ENCODE data around the gene PSG2.
"Not testable (repeated sequence)": the region's sequence is repeated elsewhere in the genome, so short reads cannot be mapped to it uniquely, and the experiment has no call there.

Gene PSG2

GRCh38 chr19:43082601-43083000, at the start of gene PSG2:
TSS of gene PSG2 (minus strand) at chr19:43082701. CDS start at chr19:43082569, 132 bp downstream.
- DNase-seq; intact Hi-C loops (cut with DNase I): not testable (repeated sequence)

DNA sequence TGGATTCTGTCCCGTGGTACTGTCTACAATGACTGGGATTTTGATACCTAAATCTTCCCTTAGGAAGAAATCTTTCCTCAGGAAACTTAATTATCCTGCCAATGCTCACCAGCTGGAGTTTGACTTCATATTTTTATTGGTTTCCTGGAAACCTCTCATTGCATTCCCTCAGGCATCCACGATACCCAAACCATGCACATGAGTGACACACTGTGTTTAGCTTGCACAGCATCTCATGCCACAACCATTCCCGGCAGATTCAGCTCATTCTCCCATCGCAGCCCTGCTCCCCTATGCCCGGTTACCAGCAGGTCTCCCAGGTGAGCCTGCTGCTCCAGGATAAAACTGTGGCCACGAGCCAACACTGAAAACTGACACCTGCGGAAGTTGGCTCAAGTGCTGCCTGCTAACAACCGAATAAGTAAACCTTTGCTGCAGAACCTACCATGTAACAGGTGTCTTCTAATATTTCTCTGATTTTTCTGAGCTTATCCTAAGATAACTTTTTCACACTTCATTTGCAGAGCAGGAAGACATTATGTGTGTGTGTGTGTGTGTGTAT, 48.9 kb upstream of the PSG2 start:
- intact Hi-C loops (cut with DNase I); DNase-seq: not testable (repeated sequence)

GRCh38 chr19:43129197-43129596, 46.7 kb upstream of the PSG2 start:
- intact Hi-C loops (cut with DNase I); DNase-seq: not testable (repeated sequence)

- DNase-seq: not testable (repeated sequence)
Observed at GRCh38 chr19:43127336-43127735, 44.8 kb upstream of the PSG2 start.

DNA sequence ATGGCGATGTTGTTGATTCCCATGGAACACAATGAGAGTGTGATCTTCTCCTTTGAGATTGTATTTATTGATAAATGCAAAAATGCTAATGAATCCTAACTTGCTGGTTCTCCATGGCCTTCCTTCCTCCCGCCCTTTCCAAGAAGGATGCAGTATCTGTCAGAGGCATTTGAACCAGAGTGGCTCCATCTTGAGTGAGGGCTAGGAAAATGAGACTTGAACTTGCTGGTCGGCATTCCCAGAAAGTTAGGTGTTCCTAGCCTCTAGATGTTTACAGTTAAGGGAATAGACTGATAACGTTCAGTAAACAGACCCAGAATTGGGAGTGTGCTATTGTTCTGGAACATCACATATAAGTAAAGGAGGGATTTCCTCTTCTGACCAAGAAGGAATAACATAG, 44.2 kb upstream of the PSG2 start:
- no peak for DNase-seq
- intact Hi-C loops (cut with DNase I): no loop called here

More at GRCh38 chr19:43127336-43127735, 44.8 kb upstream of the PSG2 start:
- intact Hi-C loops (cut with DNase I): not testable (repeated sequence)

DNA sequence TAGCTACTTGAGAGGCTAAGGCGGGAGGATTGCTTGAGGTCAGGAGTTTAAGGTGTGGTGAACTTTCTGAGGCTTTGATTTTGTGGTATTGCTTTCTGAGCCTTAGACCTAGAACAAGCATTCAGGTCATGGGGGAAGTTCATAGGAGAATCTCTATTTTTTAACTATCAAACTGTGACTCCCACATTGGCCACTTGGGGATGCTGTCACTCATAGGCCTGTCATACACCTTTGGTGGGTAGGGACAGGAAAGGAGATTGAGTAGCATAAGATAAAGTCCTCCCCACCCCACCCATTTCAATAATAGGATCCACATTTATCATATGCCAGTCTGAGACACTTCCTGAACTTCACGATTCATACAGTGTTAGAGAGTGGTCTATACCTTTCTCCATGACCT, 41.9 kb upstream of the PSG2 start:
- intact Hi-C loops (cut with DNase I): no loop called here
- DNase-seq: no peak

DNA sequence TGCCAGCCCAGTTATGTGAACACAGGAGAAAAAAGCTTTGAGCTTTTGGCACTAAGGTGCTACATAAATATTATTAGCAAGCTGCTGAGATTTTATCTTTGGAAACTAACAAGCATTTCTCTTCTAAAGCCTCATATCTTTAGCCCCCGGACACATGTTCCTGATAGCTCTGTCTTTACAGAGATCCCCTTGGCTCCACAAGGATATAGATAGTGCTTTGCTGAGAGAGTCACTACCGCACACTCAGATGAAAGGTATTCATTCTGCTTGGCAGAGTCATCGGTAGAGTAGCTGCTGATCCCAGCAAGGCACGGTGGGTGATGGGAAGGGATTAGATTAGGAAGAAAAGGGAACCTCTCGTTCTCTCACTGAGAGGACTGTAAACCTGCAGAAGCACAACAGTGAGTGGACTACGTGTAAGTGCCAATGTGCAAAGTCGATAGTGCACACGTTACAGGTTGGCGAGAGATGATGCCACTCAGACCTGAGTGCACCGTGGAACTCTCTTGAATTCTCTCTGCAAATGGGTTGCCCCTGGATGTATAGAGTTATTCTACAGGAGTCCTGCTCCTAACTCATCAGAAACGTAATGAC, 38.0 kb upstream of the PSG2 start:
- DNase-seq; intact Hi-C loops (cut with DNase I): not testable (repeated sequence)

DNA sequence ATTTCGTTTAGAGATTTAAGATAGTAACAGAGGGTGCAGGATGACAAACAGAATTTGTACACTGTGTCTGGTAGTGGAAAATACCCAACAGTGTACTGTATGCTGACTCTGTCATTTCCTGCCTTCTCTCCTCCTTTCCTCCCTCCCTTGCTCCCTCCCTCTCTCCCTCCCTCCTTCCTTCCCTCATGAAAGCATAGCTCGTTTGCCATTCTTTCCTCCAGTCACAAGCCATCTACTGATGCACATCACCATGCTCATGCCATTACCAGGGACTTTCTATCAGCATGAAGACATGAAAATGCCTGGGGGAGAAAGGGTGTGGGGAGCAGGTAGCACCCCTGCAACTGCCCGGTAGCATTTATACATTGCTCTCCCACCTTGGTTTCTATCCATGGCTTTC, 37.0 kb upstream of the PSG2 start:
- DNase-seq; intact Hi-C loops (cut with DNase I): not testable (repeated sequence)

- DNase-seq; intact Hi-C loops (cut with DNase I): not testable (repeated sequence)
Observed at GRCh38 chr19:43116421-43116820, 33.9 kb upstream of the PSG2 start.

- DNase-seq; intact Hi-C loops (cut with DNase I): not testable (repeated sequence)
Observed at GRCh38 chr19:43115548-43115947, 33.0 kb upstream of the PSG2 start.

DNA sequence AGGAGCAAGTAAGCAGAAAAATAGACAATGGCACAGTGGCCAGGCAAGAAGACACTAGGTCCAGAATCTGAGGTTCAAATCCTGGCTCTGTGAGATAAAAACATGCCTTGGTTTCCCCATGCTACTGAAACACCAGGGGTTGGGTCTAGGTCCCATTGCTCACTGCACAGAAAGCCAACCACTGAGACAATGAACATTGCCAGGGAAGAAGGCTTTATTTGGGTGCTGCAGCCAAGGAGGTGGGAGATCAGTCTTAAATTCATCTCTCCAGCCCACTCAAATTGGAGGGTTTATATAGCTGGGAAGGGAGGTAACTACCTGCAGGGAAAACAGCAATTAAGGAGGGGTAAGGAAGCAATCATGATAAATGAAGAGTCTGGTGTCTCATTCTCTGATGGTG, 32.6 kb upstream of the PSG2 start:
- intact Hi-C loops (cut with DNase I); DNase-seq: not testable (repeated sequence)

- DNase-seq; intact Hi-C loops (cut with DNase I): not testable (repeated sequence)
Observed at GRCh38 chr19:43114626-43115025, 32.1 kb upstream of the PSG2 start.

DNA sequence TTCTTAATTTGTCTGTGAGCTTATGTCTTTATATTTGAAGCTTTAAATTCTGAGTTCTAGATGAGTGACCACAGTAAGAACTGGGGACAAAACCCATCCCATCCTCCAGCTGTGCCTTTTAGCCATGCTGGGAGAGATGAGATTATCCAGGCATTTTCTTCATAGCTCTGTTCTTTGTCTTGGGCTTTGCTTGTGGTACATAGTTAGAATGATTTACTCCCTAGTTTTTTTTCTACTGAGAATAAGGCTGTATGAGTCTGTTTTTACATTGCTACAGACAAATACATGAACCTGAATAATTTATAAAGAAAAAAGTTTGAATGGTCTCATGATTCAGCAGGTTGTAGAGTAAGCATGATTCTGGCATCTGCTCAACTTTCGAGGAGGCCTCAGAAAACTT, 24.9 kb upstream of the PSG2 start:
- intact Hi-C loops (cut with DNase I); DNase-seq: not testable (repeated sequence)

DNA sequence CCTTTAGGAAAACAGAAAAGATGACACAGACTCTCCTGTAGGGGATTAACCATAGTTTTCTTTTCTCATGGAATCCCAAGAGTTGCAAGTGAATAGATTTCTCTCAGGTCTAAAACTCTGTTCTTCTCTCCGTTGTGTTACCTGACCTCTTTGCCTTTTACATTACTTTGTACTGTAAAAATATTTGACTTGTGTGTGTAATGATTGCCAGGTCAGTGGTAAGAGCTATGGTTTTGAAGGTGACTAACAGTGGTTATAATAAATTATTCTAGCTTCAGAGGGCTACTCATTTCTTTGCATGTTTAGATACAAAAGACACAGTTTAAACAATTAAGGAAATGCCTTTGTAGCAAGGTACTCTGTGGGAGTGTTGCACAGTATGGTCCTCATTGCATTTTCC, 23.0 kb upstream of the PSG2 start:
- intact Hi-C loops (cut with DNase I): no loop called here
- DNase-seq: no peak

DNA sequence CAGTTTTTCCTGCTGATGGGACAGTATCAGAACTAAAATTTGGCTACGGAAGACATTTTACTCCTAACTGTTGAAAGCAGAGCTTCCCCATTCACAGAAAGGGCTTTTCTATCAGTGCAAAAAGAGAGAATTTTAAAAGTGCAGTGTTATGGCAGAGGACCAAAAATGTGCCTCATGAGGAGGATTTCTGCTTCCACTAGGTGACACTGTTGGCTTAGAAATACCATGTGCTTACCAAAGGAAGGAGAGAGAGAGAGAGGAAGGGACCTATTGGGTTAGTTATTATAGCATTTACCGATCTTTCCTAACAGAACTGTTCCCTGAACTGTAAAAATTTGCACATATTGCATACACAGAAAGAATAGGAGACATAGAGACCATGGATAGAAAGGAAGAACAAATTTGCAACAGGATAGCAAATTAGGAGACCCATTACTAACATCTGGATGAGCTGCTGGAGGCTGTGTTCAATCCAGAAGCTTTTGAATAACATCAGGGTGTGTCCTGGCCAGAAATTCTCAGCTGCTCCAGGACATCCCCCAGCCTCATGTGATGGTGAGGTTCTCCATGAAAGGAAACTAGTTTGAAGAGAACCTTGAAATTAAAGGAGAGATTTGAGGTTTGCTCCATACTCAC, 21.8 kb upstream of the PSG2 start:
- DNase-seq; intact Hi-C loops (cut with DNase I): not testable (repeated sequence)

- intact Hi-C loops (cut with DNase I): no loop called here
- no peak for DNase-seq
Observed at GRCh38 chr19:43101950-43102349, 19.4 kb upstream of the PSG2 start.

GRCh38 chr19:43098416-43098815, 15.9 kb upstream of the PSG2 start:
- intact Hi-C loops (cut with DNase I); DNase-seq: not testable (repeated sequence)

- peak in 9 of 10 donors; percentile 40 to 93 (median 64) for DNase-seq
- intact Hi-C loops (cut with DNase I): not testable (repeated sequence)
Observed at GRCh38 chr19:43087702-43088340, 5.3 kb upstream of the PSG2 start.

GRCh38 chr19:43085796-43086530, 3.5 kb upstream of the PSG2 start:
- intact Hi-C loops (cut with DNase I); DNase-seq: not testable (repeated sequence)

- intact Hi-C loops (cut with DNase I): not testable (repeated sequence)
Observed at GRCh38 chr19:43084196-43084832, 1.8 kb upstream of the PSG2 start.

More at GRCh38 chr19:43084196-43084832, 1.8 kb upstream of the PSG2 start:
- peak in 2 of 10 donors; percentile 22 to 41 for DNase-seq
